Left colon (tissue), 2 donors: ENCODE data around the gene PTMS. TPM values are rescaled to one million over a fixed set of nuclear protein-coding genes. Genes with fewer than 3 reads are reported as not detected.

Experiments
- ATAC-seq: fragments of 200-7000 bp; cut with Tn5 transposase; one replicate; pipeline ENCODE4 v1.9.1; 2020; ENCODE audit warnings: mild to moderate bottlenecking, moderate library complexity
- DNase-seq, 2 donors: peaks; one replicate each; pipeline ENCODE4 v3.0.0-alpha.2; 2020
- intact Hi-C, 2 donors: fragments of 100-400 bp; cut with DNase I in 1 of 2; cut with micrococcal nuclease in 1 of 2; formaldehyde crosslinking; loops; one replicate each; pipeline versions ENCODE4 v1.11.2 to v1.14.0; 2022; cut with DNase I, micrococcal nuclease
- total RNA-seq, 2 donors: library from RNA; stranded (reverse); fragmentation: NEBNext Ultra II Directional; extraction: Animal tissue kit (Norgen Biotek cat#: 25700); gene quantifications; one replicate each; pipeline ENCODE4 v1.2.1, GENCODE V29; 2021
- donor health status: DM: no; HTN: no; CAD: no.
- donor health status: DM: yes; HTN: yes; CAD: no.

The PTMS gene
- total RNA-seq, 2 donors from 2014 or later = 89.6 to 123 TPM

DNA sequence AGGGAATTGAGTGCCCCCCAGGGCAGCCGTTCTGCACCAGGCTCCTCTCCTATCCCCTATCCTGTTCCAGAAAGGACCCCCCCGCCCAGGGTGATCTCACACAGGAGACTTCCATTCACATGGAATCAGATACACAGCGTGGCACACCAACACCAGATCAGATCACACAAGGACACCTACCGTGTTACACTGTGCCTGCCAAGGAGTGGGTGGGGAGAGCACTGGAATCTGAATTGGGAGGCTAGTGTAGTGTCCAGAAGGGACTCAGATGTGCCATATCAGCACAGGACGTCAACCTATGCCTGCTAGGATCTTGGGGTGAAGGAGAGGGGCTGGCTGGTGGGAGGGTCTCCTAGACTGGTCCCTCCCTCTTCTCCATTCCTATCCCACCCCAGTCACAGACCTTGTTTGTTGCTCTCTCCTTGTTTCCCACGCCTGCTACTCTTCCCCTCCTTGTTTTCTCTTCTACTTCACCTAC lies 2.3 kb downstream of the PTMS start:
- ATAC-seq (no peak), DNase-seq (no peak)

DNA sequence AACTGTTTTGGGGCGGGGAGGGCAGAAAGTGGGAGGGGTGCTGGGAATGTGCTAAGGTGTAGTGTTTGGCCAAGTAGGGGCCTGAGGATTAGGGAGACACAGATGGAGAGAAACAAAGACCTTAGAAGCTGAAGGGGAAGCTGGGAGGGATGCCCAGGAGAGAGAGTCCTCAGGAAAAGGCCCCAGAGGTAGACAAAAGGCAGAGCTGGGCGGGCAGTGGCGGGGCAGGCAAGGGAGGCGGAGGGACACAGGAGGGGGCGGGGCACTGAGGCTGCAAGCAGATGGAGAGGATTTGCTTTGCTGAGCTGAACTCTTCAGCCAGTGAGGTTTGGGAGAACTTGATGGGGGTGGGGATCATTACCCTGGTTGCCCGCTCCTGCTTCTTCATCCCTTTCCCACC lies 2.8 kb downstream of the PTMS start:
- ATAC-seq = no peak
- intact Hi-C loops = no loop called here
- DNase-seq = peak; percentile 69 to 70

More for the DNA sequence above, 2.3 kb downstream of the PTMS start:
- intact Hi-C loops = no loop called here

DNA sequence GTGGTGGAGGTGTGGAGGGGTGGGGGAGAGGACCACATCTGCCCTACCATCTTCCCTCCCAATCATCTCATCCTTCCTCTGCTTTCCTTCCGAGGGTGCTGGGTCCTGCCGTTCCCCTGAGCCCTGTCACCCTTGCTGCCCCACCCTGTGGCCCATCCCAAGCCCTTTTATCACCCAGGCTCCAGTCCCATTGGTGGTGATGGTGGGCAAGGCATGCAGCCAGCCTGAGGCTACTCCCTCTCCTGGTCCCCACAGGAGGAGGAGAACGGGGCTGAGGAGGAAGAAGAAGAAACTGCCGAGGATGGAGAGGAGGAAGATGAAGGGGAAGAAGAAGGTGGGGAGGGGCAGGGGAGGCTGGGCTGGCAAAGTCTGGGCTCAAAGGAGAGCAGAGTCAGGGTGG lies 3.5 kb downstream of the PTMS start:
- DNase-seq (no peak), ATAC-seq (no peak)
- intact Hi-C loops = no loop called here

DNA sequence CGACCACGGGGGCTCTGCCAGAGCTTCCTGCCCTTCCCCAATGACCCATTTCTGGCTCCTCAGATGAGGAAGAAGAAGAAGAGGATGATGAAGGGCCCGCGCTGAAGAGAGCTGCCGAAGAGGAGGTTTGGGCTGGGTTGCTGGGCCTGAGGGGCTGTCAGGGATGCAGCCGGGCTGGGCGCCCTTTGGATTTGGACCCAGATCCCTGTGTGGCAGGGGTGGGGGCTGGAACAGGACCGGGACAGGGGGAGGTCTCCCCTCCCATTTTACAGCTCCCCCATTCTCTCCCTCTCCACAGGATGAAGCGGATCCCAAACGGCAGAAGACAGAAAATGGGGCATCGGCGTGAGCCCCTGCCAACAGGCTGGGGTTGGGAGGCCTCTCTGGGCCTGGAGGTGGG lies 3.9 kb downstream of the PTMS start:
- intact Hi-C loops = no loop called here
- no peak for DNase-seq

DNA sequence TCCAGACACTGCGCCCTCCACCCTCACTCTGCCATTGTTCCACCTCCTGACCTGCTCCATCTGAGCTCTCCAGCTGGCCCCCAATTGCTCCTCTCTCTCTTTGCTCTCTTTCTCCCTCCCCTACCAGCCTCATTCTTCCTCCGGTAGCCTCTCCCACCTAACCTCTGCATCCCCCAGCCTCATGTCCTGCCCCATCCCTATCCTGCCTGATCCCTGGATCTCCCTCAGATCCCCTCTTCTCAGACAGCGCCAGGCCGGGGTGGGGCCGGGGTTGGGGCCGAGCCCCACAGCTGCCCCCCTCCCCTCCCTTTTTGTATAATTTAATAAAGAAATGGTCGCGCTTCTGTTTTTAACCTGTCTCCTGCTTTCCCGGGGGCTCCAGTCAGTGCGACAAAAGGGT lies 4.4 kb downstream of the PTMS start:
- no peak for DNase-seq
- no peak for ATAC-seq
- intact Hi-C loops = no loop called here

More for the DNA sequence above, 3.9 kb downstream of the PTMS start:
- ATAC-seq = no peak

DNA sequence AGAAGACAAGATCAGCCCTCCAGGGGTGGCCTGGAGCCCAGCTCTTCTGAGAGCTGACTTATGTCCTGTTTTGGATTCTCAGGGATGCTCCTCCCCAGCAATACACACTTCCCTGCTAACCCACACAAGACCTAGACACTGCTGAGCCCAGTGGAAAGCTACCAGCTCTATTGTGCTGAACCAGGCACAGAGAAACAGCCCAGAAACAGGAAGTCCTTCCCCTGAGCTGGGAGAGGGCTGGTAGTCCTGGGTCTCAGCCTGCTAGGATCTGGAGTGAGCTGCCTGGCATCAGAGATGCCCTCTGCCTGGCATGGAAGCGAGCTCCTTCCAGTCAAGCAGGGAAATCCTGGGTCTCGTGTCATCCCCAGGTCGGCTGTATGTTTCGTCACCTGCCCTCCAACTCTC lies 4.9 kb downstream of the PTMS start:
- ATAC-seq (no peak), DNase-seq (peak in 1 of 2 donors; percentile 58)
- intact Hi-C loops = no loop called here

DNA sequence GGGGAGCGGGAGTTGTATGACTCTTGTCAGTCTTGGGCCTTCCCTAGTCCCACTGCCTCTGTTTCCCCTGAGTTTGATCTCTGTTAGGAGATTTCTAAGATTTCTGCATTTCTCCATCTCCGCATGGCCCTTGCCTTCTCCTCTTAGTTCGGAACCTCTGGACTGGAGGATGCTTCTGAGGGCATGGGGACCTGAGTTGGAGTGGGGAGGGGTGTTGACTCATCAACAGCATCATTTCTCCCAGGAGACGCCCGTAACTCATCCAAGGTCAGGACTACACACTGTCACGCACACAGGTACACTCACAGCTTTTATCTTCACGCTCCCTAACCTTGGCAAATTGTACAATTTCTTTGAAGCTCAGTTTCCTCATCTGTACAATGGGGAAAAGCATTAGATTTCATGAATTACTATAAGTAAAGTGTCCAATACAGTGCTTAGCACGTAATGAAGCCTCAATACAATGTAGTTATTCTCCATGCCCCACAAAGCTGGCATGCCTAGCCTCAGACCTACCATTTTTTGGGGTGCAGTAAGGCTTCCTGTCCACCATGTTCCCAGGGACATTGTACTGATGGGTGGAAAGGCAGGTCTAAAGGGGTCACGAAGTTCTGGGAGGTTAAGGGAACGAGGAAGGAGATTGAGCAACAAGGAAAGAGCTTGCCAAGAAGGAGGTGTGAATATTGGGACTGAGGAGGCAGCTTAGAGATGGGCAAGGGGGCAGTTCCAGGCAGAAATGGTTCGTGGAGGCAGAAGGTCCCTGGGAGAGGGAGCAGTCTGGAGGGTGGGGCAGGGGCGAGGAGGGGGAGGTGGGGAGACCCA lies 5.6 kb downstream of the PTMS start:
- intact Hi-C loops = no loop called here
- ATAC-seq = no peak
- DNase-seq = no peak

DNA sequence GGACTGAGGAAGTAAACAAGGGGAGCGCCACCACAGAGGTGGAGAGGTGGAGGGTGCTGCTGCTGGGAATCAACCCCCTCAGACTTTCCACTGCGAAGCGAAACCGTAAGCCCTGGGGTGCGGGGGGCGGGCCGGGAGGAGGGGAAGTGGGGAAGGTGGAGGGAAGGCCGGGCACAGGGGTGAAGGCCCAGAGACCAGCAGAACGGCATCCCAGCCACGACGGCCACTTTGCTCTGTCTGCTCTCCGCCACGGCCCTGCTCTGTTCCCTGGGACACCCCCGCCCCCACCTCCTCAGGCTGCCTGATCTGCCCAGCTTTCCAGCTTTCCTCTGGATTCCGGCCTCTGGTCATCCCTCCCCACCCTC lies 6.2 kb downstream of the PTMS start, which contains the start of gene LAG3:
TSS of gene LAG3 (plus strand) at position 190 of the 365 bp plus-strand sequence. CDS start 333 bp downstream, outside the sequence.
- ATAC-seq = no peak
- intact Hi-C loops = no loop called here
- no peak for DNase-seq

DNA sequence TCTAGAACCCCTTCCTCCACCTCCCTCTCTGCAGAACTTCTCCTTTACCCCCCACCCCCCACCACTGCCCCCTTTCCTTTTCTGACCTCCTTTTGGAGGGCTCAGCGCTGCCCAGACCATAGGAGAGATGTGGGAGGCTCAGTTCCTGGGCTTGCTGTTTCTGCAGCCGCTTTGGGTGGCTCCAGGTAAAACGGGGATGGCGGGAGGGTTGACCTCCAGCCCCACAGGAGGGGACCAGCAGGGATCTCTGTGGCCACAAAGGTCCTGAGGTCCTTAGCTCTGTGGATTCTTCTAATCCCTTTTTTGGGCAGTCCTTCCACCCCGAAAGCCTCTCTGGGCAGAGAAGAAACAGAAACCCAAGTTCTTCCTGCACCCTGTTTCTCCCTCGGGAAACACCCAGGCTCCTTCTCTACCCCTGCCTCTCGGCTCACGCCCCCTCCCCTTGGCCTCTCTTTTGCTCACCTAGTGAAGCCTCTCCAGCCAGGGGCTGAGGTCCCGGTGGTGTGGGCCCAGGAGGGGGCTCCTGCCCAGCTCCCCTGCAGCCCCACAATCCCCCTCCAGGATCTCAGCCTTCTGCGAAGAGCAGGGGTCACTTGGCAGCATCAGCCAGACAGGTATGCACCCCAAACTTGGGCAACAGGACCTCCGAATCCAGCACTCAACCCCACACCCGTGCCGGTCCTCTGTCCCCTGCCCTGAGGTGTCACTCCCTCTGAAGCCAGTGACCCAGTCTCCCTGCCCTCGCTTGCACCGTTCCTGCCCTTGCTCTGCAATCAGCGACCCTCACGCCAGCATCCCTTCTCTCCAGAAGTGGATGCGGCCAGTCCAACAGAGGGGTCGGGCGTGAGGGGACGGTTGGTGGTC lies 6.8 kb downstream of the PTMS start:
- ATAC-seq = no peak
- intact Hi-C loops = no loop called here
- DNase-seq = no peak

DNA sequence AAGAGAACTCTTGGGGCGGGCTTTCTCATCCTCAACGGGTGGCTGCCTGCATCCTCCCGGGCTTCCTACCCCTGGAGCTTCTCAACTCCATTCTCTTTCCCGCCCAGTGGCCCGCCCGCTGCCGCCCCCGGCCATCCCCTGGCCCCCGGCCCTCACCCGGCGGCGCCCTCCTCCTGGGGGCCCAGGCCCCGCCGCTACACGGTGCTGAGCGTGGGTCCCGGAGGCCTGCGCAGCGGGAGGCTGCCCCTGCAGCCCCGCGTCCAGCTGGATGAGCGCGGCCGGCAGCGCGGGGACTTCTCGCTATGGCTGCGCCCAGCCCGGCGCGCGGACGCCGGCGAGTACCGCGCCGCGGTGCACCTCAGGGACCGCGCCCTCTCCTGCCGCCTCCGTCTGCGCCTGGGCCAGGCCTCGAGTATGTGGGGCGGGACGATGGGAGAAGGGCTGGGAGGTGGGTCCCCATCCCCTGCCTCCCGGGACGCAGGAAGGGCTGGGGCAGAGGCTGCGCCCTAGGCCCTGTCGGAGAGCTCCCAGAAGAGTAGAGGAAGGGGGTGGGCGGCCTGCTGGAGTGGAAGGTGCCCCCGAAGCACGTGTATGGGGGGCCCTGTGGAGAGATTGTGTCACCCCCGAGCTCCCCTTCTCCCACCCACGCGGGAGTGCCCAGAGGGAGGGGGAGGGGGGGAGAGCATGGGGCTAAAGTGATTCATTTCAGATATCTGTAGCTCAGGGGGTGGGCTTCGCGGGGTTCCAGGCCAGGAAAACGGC lies 7.6 kb downstream of the PTMS start:
- DNase-seq = no peak
- intact Hi-C loops = no loop called here
- ATAC-seq = peak; percentile 56

DNA sequence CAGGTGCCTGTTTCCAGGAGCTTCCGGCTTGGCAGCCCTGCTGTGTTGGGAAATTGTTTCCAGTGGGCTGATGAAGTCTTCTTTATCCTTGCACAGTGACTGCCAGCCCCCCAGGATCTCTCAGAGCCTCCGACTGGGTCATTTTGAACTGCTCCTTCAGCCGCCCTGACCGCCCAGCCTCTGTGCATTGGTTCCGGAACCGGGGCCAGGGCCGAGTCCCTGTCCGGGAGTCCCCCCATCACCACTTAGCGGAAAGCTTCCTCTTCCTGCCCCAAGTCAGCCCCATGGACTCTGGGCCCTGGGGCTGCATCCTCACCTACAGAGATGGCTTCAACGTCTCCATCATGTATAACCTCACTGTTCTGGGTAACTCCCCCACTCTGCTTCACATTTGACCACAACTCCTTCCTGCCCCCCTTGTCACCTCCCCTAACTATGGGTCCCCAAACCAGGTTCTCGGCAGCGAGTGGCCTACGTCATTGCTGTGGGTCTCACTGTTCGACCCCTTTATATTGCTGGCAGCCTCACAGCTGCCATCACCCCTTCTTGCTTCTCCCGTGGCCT lies 8.4 kb downstream of the PTMS start:
- no peak for ATAC-seq
- intact Hi-C loops = no loop called here
- no peak for DNase-seq

DNA sequence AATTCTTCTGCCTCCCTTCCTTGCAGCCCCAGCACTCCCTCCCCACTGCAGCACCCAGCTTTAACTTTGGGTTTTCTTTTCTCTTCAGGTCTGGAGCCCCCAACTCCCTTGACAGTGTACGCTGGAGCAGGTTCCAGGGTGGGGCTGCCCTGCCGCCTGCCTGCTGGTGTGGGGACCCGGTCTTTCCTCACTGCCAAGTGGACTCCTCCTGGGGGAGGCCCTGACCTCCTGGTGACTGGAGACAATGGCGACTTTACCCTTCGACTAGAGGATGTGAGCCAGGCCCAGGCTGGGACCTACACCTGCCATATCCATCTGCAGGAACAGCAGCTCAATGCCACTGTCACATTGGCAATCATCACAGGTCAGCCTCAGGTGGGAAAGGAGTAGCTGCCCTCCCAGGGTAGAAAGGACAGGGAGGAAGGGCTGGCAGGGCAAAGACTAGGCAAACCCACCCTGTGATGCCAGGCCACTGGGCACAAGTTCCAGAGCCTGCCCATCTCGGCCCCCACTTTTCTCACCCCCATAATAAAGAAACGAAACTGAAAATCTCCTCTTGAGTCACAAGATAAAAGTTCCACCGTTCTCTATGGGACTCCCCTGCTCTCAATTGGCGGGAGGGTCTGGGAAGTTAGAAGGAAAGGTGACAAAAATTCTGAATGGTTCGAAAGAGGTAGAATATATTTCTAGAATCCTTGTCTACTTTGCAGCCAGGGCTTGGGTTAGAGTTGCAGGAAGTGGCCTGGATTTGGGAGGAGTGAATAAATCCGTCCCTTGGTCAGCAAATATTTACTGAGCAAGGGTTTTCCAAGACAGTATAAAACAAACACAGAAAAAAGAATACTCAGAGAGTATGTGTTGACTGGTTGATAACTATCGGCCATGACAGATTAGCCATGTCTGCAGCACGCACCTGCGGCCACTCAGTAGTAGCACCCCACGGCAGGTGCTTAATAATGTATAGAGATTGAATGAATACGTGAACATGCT lies 9.3 kb downstream of the PTMS start:
- intact Hi-C loops = no loop called here
- ATAC-seq = peak; percentile 31
- no peak for DNase-seq

DNA sequence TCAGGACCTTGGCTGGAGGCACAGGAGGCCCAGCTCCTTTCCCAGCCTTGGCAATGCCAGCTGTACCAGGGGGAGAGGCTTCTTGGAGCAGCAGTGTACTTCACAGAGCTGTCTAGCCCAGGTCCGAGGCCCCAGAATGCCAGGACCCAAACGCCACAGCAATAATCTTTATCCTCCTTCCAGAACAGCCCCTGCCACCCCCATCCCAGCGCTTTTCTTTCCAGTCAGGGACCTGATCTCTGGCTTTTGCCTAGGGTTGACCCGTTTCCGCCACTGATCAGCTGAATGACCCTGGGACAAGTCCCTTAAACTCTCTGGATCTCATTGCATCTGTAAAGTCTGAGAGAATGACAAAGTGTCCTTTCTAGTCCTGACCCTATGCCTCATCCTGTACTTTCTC lies 11.2 kb downstream of the PTMS start:
- DNase-seq = no peak
- intact Hi-C loops = no loop called here
- ATAC-seq = no peak

DNA sequence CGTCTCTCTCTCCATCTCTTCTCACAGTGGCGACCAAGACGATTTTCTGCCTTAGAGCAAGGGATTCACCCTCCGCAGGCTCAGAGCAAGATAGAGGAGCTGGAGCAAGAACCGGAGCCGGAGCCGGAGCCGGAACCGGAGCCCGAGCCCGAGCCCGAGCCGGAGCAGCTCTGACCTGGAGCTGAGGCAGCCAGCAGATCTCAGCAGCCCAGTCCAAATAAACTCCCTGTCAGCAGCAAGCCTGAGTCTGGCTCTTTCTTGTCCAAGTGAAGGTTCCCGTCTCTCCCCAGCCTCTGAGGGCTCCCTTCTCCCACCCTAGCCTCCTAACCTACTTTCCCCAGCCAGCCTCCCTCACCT lies 12.0 kb downstream of the PTMS start:
- ATAC-seq (no peak), DNase-seq (peak in 1 of 2 donors; percentile 54)
- intact Hi-C loops = no loop called here

DNA sequence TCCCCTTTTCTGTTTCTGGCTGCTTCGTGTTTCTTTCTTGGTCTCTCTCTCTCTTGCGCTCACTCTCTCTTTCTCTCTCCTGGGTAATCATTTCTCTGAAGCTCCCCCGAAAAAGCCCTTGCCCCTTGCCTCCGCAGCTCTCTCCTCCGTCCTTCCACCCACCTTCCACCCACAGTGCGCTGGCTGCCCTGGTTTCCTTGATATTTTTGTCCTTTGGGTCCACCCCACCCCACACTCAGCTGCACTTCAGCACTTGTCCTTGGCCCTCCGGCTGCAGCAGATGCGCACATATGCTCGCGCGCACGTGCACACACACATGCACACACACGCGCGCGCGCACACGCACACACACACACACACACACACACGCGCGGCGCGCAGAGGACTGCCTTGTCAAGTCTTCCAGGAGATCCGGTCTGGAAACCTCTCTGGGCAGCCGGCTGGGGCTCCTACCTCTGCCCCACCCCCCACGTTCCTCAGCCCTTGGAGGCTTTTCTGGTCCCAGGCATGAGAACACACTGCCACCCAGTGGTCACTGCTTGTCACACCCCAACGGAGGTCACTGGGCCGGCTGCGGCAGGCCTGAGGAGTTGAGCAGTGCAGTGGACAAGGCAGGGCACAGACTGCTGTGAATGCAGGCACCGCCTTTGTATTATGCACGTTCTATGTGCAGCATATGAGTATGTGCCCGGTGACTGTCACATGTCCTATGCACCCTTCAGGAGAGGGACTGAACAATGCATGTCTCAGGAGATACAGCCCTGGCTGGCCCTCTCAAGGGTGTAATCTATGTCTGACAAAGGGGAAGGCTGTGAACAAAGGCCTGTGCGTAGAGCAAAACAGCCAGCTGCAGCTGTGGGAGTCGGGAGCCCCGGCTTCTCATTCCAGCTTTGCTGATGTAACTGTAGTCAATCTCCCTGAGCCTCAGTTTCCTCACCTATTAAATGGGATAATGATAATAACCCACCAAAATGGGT lies 12.7 kb downstream of the PTMS start:
- ATAC-seq = peak; percentile 91
- DNase-seq = peak; percentile 94 to 97
- intact Hi-C loops = no loop called here

DNA sequence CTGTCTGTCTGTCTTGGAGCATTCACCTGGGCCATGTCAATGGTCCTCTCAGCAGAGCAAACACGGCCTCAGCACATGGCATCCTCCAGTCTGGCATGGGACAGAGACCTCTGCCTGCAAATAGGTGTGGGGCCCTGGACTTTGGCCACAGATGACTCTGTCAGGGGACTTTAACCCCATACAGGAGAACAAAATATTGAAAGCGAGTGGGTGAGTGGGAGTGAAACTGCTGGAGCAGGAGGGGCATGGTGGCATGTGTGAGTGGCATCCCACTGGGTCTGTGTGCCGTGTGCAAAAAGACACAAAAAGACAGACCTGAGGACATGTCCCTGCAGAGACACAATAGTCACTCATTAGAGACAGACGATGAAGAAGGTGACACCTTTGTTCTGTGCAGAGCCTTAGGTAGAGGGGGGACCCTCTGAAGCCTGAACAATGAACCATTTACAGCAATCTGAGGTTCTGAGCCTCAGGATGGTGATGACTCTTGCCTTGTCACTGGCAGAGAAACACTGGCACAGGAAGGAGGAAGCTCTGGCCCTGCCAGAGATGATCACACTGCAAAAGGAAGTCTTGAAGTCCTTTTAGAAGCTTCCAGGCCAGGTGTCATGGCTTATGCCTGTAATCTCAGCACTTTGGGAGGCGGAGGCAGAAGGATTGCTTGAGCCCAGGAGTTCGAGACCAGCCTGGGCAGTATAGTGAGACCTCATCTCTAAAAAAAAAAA lies 13.7 kb downstream of the PTMS start:
- ATAC-seq = peak; percentile 50

More for the DNA sequence above, 13.7 kb downstream of the PTMS start:
- no peak for DNase-seq
- intact Hi-C loops = loop anchor here in 1 of 2 donors (5.0 kb wide), 1 partner anchor 33 kb away; no protein-coding TSS in a partner anchor
